Keratinocyte (primary cell): ENCODE data around the gene EFCAB9.

Source experiments
- EZH2 ChIP-seq: IDR thresholded peaks from one replicate; pipeline ENCODE4 v1.6.1; 2012; ENCODE audit warnings: inconsistent platforms, mild to moderate bottlenecking, low read length, moderate library complexity
- TF ChIP-seq, protein P1 (sequence below), 3 experiments: IDR thresholded peaks in 1 of 3; conservative IDR thresholded peaks in 1 of 3; optimal IDR thresholded peaks in 1 of 3; 2 replicates in 2 of 3; 3 replicates in 1 of 3; pipeline versions ENCODE3 to v1.5.1; 2011; ENCODE audit warnings: low read length in 3 of 3, mild to moderate bottlenecking in 3 of 3, moderate library complexity in 2 of 3, control low read depth in 1 of 3, inconsistent platforms in 1 of 3; ENCODE audit not compliant: insufficient read depth in 2 of 3; ENCODE audit errors: extremely low read depth in 1 of 3

DNA sequence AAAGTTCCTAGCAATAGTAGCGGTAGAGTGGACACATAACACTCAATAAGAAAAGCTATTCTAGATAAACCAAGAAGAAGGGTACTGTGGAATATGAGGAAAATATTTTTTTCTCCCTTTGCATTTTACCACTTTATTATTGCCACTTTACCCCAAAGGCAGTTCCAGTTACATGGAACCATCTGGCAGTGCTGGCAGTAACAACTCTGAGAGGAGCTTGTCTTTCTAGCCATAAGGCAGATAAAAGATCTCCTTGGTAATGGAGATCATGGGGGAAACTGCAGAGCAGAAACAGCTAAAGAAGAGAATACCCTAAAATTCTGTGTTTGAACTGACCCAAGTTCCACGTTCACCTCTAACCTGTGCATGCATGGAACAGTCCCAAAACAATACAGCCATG lies 51.1 kb downstream of the EFCAB9 start:
- TF ChIP-seq, protein P1, sequence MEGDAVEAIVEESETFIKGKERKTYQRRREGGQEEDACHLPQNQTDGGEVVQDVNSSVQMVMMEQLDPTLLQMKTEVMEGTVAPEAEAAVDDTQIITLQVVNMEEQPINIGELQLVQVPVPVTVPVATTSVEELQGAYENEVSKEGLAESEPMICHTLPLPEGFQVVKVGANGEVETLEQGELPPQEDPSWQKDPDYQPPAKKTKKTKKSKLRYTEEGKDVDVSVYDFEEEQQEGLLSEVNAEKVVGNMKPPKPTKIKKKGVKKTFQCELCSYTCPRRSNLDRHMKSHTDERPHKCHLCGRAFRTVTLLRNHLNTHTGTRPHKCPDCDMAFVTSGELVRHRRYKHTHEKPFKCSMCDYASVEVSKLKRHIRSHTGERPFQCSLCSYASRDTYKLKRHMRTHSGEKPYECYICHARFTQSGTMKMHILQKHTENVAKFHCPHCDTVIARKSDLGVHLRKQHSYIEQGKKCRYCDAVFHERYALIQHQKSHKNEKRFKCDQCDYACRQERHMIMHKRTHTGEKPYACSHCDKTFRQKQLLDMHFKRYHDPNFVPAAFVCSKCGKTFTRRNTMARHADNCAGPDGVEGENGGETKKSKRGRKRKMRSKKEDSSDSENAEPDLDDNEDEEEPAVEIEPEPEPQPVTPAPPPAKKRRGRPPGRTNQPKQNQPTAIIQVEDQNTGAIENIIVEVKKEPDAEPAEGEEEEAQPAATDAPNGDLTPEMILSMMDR (optimal IDR thresholded peaks at IDR 0.05 in 1 of 3, IDR thresholded peaks at IDR 0.05 in 1 of 3, conservative IDR thresholded peaks at IDR 0.05 in 1 of 3; ENCODE audit: extremely low read depth in 1 of 3, insufficient read depth in 2 of 3, low read length in 3 of 3): no peak
- no peak for TF ChIP-seq EZH2
